ENCODE measurements around the gene IFITM5.

IFITM5 gene

GRCh38 chr11:342328-342727 lies 43.0 kb upstream of the IFITM5 start:
- H3K4me1 ChIP-seq (ENCODE audit: control insufficient read depth, low read length): peaks cover 23% of the 10 kb centered on the region
- H3F3A ChIP-seq (ENCODE audit: control insufficient read depth, insufficient read depth): peaks cover 7% of the 10 kb centered on the region
- H3K9me3 ChIP-seq (ENCODE audit: control insufficient read depth, insufficient read depth, low read length): no peaks in the 10 kb centered on the region
- TF ChIP-seq EZH2phosphoT487 (IDR thresholded peaks at IDR 0.05; ENCODE audit: borderline replicate concordance, low read length): no peak
- TF ChIP-seq, protein P1, sequence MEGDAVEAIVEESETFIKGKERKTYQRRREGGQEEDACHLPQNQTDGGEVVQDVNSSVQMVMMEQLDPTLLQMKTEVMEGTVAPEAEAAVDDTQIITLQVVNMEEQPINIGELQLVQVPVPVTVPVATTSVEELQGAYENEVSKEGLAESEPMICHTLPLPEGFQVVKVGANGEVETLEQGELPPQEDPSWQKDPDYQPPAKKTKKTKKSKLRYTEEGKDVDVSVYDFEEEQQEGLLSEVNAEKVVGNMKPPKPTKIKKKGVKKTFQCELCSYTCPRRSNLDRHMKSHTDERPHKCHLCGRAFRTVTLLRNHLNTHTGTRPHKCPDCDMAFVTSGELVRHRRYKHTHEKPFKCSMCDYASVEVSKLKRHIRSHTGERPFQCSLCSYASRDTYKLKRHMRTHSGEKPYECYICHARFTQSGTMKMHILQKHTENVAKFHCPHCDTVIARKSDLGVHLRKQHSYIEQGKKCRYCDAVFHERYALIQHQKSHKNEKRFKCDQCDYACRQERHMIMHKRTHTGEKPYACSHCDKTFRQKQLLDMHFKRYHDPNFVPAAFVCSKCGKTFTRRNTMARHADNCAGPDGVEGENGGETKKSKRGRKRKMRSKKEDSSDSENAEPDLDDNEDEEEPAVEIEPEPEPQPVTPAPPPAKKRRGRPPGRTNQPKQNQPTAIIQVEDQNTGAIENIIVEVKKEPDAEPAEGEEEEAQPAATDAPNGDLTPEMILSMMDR (IDR thresholded peaks at IDR 0.05; ENCODE audit: low read depth, low read length, poor library complexity, severe bottlenecking): no peak
- H3K27ac ChIP-seq (ENCODE audit: low read depth, low read length): no peak overlapping the region
- no peaks in the 10 kb centered on the region for H4K20me1 ChIP-seq (ENCODE audit: control insufficient read depth, insufficient read depth, low read depth, low read length)
- H3K79me2 ChIP-seq (ENCODE audit: control insufficient read depth, low read length): no peaks in the 10 kb centered on the region
- no peaks in the 10 kb centered on the region for H3K27me3 ChIP-seq (ENCODE audit: control insufficient read depth, low read length)
- H3K4me3 ChIP-seq (ENCODE audit: low read length): no peak overlapping the region
- no peaks in the 10 kb centered on the region for H3K36me3 ChIP-seq (ENCODE audit: control insufficient read depth, low read length)
- H3K4me2 ChIP-seq (ENCODE audit: low read length): no peak overlapping the region
- H3K9me2 ChIP-seq (replicated peaks; ENCODE audit: control insufficient read depth, low read length): no peaks in the 10 kb centered on the region

- Histone ChIP-seq H3F3A (ENCODE audit: control insufficient read depth, insufficient read depth) (peaks cover 7% of the 10 kb centered on the region), H3K27ac (ENCODE audit: low read depth, low read length) (0 out of 2 replicates have a peak overlapping the region, but pooled peaks have one; percentile 8), H3K4me2 (ENCODE audit: low read length) (peak overlapping the region; percentile 39), H3K27me3 (ENCODE audit: control insufficient read depth, low read length) (no peaks in the 10 kb centered on the region), H3K36me3 (ENCODE audit: control insufficient read depth, low read length) (no peaks in the 10 kb centered on the region), H3K9me2 (replicated peaks; ENCODE audit: control insufficient read depth, low read length) (no peaks in the 10 kb centered on the region), H4K20me1 (ENCODE audit: control insufficient read depth, insufficient read depth, low read depth, low read length) (no peaks in the 10 kb centered on the region), H3K4me3 (ENCODE audit: low read length) (peak overlapping the region; percentile 41), H3K9me3 (ENCODE audit: control insufficient read depth, insufficient read depth, low read length) (no peaks in the 10 kb centered on the region), H3K4me1 (ENCODE audit: control insufficient read depth, low read length) (peaks cover 34% of the 10 kb centered on the region), H3K79me2 (ENCODE audit: control insufficient read depth, low read length) (no peaks in the 10 kb centered on the region)
- no peak for TF ChIP-seq EZH2phosphoT487 (IDR thresholded peaks at IDR 0.05; ENCODE audit: borderline replicate concordance, low read length)
- TF ChIP-seq, protein P1 (IDR thresholded peaks at IDR 0.05; ENCODE audit: low read depth, low read length, poor library complexity, severe bottlenecking): no peak
Measured at GRCh38 chr11:340539-341512, 41.5 kb upstream of the IFITM5 start.

GRCh38 chr11:339963-340362 lies 40.6 kb upstream of the IFITM5 start:
- Histone ChIP-seq H3K79me2 (ENCODE audit: control insufficient read depth, low read length) (no peaks in the 10 kb centered on the region), H3K27me3 (ENCODE audit: control insufficient read depth, low read length) (no peaks in the 10 kb centered on the region), H3K9me2 (replicated peaks; ENCODE audit: control insufficient read depth, low read length) (no peaks in the 10 kb centered on the region), H3F3A (ENCODE audit: control insufficient read depth, insufficient read depth) (peaks cover 7% of the 10 kb centered on the region), H3K4me2 (ENCODE audit: low read length) (no peak overlapping the region), H3K4me3 (ENCODE audit: low read length) (no peak overlapping the region), H3K9me3 (ENCODE audit: control insufficient read depth, insufficient read depth, low read length) (no peaks in the 10 kb centered on the region), H3K36me3 (ENCODE audit: control insufficient read depth, low read length) (no peaks in the 10 kb centered on the region), H3K4me1 (ENCODE audit: control insufficient read depth, low read length) (peaks cover 38% of the 10 kb centered on the region), H4K20me1 (ENCODE audit: control insufficient read depth, insufficient read depth, low read depth, low read length) (no peaks in the 10 kb centered on the region), H3K27ac (ENCODE audit: low read depth, low read length) (0 out of 2 replicates have a peak overlapping the region, but pooled peaks have one; percentile 8)
- TF ChIP-seq EZH2phosphoT487 (IDR thresholded peaks at IDR 0.05; ENCODE audit: borderline replicate concordance, low read length): no peak
- TF ChIP-seq, protein P1 (IDR thresholded peaks at IDR 0.05; ENCODE audit: low read depth, low read length, poor library complexity, severe bottlenecking): no peak

Data from DOHH2 (cell line).